ENCODE measurements around the gene ATP6V0C.

The ATP6V0C gene

DNA sequence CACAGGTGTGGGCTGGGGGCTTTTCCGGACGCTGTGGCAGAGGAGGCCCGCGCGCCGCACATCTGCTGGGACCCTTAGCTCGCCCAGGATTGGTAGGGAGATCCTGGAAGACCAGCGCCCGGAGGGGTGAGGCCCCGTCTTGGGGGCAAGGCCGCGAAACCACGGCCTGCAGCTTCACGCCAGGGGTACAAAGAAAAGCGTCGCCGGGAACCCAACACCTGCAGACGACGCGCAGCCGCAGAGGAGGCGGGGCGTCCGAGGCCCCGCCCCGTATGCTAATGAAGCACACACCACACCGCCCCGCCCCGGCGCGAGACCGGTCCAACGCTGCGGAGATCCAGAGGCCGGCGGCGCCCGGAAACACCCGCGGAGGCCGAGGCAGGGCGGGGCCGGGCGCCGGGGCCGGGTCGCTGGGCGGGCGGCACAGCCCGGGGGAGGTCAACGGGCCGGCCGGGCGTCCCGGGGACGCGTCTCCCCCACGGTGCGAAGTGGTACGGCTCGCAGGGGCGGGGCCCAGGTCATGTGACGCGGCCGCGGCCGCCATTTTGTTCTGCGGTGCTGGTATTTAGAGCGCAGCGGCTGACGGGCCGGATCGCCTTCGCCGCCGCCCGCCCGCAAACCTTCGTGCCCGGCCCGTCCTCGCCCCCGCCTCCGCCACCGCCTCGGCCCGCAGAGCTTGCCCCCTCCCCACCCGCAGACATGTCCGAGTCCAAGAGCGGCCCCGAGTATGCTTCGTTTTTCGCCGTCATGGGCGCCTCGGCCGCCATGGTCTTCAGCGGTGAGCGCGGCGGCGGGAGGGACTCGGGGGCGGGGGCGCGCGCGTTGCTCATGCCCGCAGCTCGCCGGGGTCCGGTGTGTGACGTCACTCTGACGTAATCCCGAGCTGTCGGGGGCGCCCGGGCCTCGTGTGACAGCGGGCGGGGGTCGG is at the start of gene ATP6V0C:
ATP6V0C (plus strand) TSS at position 548 of the 928 bp plus-strand sequence; CDS start at position 700, 152 bp downstream.
- DNase-seq = peak; percentile 87

GRCh38 chr16:2464333-2464732 is 49.4 kb upstream of the ATP6V0C start:
- DNase-seq = no peak

GRCh38 chr16:2465653-2466415 is 47.9 kb upstream of the ATP6V0C start:
- no peak for DNase-seq

DNA sequence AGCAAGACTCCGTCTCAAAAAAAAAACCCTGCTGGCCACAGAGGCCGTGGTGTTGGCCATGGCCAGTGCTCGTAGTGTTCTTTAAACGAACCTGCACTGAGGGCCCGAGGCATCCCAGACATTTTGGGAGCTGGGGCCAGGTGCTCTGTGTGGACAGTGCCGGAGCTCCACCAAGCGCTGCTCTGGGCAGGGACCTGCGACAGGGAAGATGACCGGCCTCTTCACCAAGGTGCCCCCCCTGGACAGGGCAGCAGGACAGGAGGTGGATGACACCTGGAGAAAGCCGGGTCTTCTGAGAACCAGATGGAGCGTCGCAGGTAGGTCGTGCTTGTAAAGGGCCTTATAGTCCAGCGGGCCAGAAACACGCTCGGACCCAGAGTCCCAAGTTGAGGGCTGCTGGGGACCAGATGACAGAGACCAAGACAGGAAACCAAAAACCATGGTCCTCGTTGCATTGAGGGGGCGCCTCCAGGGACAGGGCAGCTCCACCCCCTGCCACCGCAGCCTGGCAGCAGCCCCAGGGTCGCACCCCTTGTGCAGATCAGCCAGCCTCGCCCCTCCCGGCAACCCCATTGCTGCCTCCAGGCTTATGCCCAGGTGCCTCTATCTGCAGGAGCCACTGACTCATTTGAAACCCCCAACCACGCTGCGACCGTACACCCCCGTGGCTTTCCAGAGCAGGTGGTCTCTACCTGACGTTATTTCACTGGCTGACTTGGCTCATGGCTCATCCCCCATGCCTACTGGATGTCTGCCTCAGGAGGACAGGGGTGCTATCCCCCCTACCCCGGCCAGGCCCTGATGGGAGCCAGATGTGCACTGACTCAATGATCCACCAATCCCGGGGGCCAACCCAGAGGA is 46.9 kb upstream of the ATP6V0C start:
- no peak for DNase-seq

DNA sequence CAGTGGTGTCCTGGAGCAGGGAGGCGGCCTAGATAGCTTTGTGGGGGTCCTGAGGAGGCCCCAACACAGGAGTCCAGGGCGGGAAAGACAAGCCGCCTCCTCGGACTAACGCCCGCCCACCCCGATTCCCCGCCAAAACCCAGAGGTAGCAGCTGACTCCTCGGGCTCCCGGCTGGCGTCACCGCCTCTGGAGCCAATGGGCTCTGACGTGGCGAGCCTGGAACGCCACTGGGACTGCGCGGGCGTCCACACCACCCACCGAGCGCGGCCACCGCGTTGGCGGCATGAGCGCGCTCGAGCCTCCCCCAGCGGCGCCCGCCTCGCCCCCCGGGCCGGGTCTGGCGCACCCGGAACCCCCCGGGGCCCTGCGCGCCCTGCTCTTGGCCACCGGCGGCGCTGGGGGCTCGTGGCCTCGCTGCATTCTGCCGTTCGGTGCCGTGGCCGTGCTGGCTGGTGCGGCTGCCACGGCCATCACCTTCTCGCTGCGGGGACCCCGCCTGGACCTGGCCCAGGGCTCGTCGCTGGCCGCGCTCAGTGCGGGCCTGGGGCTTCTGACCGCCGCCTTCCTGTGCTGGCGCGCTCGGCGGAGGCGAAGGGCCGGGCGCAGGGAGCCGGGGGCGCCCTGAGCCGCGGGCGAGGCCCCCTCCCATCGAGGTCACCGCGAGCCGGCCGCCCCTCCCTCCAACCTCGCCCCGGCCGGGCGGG is 46.1 kb upstream of the ATP6V0C start:
- DNase-seq = peak; percentile 85

- DNase-seq = peak; percentile 55
Observed at GRCh38 chr16:2468233-2468724, 45.5 kb upstream of the ATP6V0C start.

DNA sequence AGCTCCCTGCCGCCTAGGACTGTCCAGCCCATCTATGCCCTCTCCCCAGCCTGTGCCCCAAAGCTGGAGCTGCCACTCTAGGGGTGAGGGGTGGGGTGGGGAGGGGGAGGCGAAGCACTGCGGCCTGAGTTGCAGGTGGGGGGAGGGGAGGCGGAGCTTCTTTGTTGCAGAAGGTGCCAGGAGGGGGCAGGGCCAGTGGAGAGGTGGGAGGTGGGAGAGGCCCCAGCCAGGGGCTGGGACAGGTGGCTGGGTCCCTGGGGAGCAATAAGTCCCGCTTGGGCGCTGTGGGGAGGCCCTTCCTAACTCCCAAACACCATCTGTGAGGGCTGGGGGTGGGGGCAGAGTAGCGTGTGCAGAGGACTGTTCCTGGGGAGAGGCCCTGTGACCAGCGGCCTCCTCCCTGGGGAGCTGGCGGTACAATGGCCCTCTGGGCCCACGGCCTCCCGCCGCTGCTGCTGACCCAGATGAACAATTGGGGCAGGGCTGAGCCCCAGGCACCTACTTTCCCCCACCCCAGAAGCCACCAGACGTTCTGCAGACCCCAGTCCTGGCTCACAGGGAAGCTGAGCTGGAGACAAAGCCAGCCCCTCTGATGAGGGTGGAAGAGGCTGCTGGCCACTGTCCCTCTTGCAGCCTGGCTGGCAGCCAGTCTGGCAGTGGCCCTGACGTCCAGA is 44.9 kb upstream of the ATP6V0C start:
- no peak for DNase-seq

DNA sequence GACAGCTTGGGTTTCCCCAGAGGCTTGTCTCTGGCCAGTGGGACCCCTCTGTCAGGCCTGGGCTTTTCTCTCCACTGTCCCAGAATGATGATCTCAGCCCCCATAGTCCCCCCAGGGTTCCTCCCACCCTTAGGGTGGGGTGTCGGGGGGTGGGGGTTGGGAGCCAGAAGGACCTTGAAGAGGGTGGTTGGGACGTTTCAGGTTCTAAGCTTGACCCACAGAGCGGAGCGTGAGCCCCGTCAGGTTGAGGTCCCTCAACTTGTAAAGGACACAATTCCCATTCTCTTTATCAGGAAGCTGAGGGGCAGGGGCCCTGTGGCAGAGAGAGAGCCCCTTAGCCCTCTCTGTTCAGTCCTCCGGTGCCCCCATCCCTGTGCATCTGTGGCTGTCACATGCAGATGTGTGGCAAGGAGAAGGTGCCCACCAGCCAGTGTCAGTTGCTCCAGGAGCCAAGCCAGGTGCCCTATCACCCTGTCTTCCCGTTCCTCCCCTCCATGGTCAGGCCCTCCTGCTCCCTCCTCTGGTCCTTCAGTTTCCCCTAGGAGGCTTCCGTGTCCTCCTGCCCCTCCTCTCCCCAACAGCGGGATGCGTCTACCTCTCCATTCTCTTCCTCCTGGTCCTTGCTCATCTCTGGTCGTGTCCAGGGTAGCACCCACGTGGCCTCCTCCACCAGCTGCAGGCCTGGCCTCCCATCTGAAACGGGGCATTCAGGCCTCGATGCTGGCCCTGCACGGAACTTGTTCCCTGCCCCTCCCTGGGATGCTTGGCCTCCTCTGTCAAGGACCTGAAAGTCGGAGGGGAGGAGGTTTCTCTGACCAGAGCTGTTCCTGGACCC is 44.1 kb upstream of the ATP6V0C start:
- DNase-seq = no peak

- DNase-seq = no peak
Observed at GRCh38 chr16:2470234-2470601, 43.5 kb upstream of the ATP6V0C start.

- no peak for DNase-seq
Observed at GRCh38 chr16:2470603-2471015, 43.1 kb upstream of the ATP6V0C start.

DNA sequence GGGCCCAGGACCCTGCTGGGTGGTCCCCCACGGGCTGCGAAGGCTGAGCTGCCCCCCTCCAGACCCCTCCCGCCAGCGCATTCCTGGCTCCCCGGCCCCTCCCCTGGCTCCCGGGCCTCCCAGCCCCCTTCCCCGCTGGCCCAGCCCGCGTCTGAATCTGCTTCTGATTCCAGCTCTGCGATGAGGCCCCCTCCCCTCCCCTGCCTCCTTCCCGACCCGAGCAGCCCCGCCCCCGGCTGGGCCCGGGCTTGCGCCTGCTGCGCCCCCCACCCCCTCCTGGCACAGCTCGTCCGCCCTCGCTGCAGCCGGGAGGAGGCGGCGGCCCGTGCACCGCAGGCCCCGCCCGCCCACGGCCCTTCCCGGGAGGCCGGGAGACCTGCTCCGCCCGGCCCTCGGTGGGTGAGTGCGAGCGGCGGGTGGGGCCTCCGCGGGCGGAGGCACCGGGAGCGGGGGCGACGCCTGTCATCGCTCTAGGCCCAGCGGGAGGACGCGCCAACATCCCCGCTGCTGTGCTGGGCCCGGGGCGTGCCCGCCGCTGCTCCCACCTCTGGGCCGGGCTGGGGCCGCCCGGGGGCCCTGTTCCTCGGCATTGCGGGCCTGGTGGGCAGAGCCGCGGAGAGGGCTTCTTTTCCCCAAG is 42.6 kb upstream of the ATP6V0C start, which contains the start of gene NTN3:
NTN3 (plus strand) TSS at position 282 of the 637 bp plus-strand sequence. CDS start 405 bp downstream, outside the sequence.
- no peak for DNase-seq

DNA sequence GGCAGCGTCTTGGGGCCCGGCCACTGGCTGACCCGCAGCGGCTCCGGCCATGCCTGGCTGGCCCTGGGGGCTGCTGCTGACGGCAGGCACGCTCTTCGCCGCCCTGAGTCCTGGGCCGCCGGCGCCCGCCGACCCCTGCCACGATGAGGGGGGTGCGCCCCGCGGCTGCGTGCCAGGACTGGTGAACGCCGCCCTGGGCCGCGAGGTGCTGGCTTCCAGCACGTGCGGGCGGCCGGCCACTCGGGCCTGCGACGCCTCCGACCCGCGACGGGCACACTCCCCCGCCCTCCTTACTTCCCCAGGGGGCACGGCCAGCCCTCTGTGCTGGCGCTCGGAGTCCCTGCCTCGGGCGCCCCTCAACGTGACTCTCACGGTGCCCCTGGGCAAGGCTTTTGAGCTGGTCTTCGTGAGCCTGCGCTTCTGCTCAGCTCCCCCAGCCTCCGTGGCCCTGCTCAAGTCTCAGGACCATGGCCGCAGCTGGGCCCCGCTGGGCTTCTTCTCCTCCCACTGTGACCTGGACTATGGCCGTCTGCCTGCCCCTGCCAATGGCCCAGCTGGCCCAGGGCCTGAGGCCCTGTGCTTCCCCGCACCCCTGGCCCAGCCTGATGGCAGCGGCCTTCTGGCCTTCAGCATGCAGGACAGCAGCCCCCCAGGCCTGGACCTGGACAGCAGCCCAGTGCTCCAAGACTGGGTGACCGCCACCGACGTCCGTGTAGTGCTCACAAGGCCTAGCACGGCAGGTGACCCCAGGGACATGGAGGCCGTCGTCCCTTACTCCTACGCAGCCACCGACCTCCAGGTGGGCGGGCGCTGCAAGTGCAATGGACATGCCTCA is 41.9 kb upstream of the ATP6V0C start:
- DNase-seq = no peak

- no peak for DNase-seq
Observed at GRCh38 chr16:2472488-2472864, 41.3 kb upstream of the ATP6V0C start.

- no peak for DNase-seq
Observed at GRCh38 chr16:2472885-2473445, 40.8 kb upstream of the ATP6V0C start.

- DNase-seq = no peak
Observed at GRCh38 chr16:2473446-2473926, 40.3 kb upstream of the ATP6V0C start.

DNA sequence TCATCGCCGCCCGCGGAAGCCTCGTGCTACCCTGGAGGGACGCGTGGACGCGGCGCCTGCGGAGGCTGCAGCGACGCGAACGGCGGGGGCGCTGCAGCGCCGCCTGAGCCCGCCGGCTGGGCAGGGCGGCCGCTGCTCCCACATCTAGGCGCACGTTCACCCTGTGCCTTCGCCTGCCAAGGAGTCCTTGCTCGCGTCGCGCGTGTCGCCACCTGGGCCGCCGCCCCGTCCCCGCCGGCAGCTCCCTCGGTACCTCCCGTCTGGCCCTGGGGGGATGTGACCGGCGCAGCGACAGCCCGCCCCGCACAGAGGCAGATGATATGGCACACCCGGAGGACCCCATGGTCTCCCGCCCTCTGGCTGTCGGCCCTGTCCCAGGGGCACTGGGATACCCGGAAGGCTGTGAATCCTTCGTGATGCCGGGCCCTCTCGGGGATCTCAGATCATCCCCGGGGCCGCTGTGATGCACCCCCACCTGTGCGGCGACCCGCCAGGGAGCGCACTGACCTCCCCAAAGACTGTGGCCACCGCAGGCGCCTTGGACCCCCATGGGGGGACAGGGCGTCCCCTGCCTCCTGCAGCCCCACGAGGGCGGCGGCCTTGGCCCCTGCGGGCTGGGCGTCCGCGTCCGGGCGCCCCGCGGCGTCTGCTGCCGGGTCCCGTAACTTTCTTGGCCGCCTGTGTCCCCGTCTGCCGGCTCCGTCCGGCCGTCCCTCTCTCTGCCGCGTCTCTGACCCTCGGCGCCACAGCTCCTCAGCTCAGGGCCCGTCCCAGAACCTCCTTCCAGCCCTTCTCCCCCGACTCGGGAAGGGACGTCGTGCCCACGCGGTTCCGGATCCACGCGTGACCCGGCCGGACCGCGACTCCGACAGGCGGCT is 39.5 kb upstream of the ATP6V0C start:
- DNase-seq = peak; percentile 51

DNA sequence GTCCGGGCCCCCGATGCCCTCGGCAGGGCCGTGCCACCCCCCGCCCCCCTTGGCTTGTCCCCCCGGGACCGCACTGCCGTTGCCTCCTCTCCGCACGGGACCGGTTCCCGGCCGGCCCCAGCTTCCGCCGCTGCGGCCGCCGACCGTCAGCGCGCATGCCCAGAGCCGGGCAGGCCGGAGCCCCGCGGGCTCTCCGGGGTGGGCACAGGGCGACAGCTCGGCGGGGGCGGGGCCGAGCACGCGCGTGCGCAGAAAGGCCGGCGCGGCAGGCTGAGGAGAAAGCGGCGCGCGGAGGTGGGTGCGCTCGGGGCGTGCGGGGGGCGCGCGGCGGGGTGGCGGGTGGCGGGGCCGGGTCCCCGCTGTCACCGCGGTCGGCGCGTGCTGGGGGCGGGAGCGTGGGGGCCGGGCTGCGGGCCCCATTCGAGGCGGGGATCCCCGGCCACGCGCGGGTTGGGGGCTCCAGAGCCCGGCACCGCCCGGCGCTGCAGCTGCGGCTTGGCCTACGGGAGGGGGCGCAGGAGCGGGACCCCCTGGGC is 38.8 kb upstream of the ATP6V0C start, which contains the start of gene TBC1D24:
TBC1D24 (plus strand) TSS at position 251 of the 536 bp plus-strand sequence. CDS start 21,022 bp downstream, outside the sequence.
- peak; percentile 81 for DNase-seq

Measured in EL (cell line).